ENCODE data around the gene ADAMTS17.
"Not testable (repeated sequence)": the region's sequence is repeated elsewhere in the genome, so short reads cannot be mapped to it uniquely, and the experiment has no call there.

Gene ADAMTS17

GRCh38 chr15:100340721-100341238 is 995 bp downstream of the ADAMTS17 start:
- peak; percentile 13 for DNase-seq (ENCODE audit: low read depth, low spot score)

GRCh38 chr15:100339999-100340398 is 1.8 kb downstream of the ADAMTS17 start:
- no peak for DNase-seq (ENCODE audit: low read depth, low spot score)

- DNase-seq (ENCODE audit: low read depth, low spot score): not testable (repeated sequence)
Measured at GRCh38 chr15:100339451-100339850, 2.3 kb downstream of the ADAMTS17 start.

DNA sequence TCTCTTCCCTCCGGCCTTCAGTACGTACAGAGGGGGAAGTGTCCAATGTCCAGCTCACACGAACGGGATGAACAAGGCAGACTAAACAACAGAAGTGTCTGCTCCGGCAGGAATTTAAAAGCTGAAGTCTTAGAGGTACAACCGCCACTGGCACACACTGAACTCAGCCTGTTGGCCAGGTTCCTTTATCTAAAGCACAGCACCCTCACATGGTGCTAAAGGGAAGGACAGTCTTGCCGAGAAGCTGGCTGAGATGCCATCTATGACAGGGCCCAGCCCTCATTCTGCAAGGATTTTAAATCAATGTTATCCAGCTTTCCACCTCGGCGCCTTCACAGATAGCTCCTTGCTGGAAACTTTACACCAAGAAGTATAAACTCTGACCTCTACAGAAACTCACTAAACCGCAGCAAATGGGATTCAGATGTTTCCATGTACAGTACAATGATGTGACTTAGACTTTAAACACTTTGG is 2.8 kb downstream of the ADAMTS17 start:
- DNase-seq (ENCODE audit: low read depth, low spot score): peak; percentile 90

- DNase-seq (ENCODE audit: low read depth, low spot score): no peak
Measured at GRCh38 chr15:100338247-100338646, 3.5 kb downstream of the ADAMTS17 start.

DNA sequence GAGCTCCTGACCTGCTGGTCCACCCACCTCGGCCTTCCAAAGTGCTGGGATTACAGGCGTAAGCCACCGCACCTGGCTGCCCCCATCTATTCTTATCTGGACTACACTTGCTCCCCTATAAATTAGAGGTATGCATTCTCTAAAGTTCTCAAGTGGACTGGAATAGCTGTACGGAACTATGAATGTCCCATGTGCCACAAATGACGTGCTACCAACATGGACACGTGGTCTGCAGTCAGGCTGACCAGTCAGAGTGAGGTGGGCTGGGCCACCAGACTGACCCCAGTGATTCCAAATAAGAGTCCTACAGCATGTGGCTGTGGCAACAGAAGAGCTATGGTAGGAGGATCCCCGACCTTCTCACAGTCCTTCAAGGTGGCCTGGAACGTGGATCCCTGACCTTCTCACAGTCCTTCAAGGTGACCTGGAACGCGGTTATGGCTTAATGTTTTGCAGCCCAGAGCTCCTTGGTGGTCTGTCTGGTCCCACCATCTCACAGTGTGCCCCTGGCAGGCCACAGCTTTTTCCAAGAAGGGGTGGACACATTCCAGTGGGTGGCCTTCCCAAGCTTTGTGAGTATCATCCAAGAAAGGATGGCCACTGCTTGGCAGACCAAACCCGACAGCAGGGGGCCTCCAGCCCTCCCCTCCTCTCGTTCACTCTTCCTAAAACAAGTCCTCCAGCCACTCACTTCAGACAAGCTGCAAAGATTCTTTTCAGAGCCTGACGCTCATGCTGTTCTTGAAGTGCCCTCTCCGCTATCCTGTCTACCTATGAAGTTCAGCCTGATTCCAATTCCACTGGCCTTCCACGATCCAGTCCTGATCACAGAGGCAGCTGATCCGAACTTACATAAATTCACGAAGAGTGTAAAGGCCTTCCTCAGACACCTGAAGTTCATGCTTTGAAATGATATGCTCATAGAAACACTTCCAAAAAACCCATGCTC is 4.4 kb downstream of the ADAMTS17 start:
- no peak for DNase-seq (ENCODE audit: low read depth, low spot score)

DNA sequence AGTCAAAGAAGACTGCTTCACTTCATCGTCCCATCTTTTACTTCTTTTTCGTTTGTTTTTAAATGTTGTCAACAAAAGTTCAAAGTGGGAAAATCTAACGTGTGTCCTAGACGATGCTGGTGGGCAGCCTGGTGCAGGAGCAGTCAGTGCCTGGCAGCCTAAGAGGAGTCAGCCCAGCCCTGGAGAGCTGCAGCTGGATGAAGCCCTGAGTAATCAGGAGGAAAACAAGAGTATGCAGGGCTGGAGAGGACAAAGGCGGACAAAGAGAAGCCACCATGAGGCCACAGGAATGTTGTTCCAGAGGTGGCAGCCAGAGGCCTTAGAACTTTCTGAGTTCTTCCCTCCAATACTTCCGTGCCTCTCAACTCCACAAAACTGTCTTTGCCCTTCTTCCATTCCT is 5.7 kb downstream of the ADAMTS17 start:
- peak; percentile 29 for DNase-seq (ENCODE audit: low read depth, low spot score)

- DNase-seq (ENCODE audit: low read depth, low spot score): no peak
Measured at GRCh38 chr15:100335335-100335999, 6.3 kb downstream of the ADAMTS17 start.

DNA sequence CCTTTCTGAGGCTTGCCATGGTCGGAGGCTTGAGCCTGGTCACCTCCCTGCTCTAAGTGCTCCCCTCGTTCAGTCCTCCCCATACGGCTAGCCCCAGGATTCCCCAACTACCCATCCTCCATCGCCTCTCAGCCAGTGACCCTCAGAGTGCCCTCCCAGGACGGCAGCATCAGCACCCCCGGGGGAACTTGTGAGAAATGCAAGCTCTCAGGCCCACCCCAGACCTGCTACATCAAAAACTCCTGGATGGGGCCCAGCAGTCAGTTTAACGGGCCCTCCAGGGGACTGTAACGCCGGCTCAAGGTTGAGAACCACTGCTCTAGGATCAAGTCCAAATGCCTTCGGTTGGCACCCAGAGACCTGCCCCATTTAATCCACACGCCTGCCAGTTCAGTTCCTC is 6.9 kb downstream of the ADAMTS17 start:
- no peak for DNase-seq (ENCODE audit: low read depth, low spot score)

DNA sequence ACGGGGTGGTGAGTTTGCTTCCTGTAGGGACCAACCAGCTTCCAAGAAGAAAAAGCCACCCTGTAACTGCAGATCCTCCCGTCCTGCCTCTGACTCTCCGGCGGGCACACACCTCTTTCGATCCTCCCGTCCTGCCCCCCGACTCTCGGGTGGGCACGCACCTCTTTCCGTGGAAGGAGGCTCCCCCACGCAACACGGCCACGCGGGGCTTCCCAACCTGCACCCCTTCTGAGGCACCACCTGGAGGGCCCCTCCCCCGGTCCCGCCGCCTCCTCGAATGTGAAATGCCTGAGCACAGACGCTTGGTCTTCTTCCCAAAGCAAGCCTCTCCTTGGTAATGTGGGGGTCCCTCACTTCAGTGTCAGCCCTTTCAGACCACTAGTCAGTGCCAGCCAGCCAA is 7.3 kb downstream of the ADAMTS17 start:
- DNase-seq (ENCODE audit: low read depth, low spot score): no peak

- no peak for DNase-seq (ENCODE audit: low read depth, low spot score)
Measured at GRCh38 chr15:100334015-100334414, 7.8 kb downstream of the ADAMTS17 start.

GRCh38 chr15:100333236-100333635 is 8.5 kb downstream of the ADAMTS17 start:
- no peak for DNase-seq (ENCODE audit: low read depth, low spot score)

- no peak for DNase-seq (ENCODE audit: low read depth, low spot score)
Measured at GRCh38 chr15:100332721-100333120, 9.1 kb downstream of the ADAMTS17 start.

DNA sequence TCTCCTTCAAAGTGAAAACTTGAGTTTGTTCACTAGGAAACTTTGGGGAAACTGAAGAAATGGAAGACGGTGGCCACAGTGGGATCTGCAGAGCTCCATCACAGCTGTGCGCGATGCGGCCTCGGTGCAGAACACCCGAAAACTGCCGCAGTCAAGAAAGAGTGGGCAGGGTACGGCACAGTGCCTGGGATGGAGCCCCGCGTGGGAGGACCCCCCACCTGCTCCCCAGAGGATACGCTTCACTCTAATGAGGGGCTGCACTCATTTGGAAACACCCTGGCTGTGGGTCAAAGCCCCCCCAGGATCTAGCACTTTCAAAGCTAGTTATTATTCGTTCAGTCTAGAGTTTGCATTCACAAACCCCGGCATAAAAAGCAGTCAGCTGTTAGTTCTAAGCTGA is 9.5 kb downstream of the ADAMTS17 start:
- DNase-seq (ENCODE audit: low read depth, low spot score): no peak

- DNase-seq (ENCODE audit: low read depth, low spot score): no peak
Measured at GRCh38 chr15:100330629-100331215, 11.1 kb downstream of the ADAMTS17 start.

GRCh38 chr15:100330221-100330620 is 11.6 kb downstream of the ADAMTS17 start:
- DNase-seq (ENCODE audit: low read depth, low spot score): no peak

- no peak for DNase-seq (ENCODE audit: low read depth, low spot score)
Measured at GRCh38 chr15:100328796-100329195, 13.0 kb downstream of the ADAMTS17 start.

GRCh38 chr15:100318880-100319279 is 22.9 kb downstream of the ADAMTS17 start:
- no peak for DNase-seq (ENCODE audit: low read depth, low spot score)

- DNase-seq (ENCODE audit: low read depth, low spot score): no peak
Measured at GRCh38 chr15:100314809-100315400, 26.9 kb downstream of the ADAMTS17 start.

- DNase-seq (ENCODE audit: low read depth, low spot score): no peak
Measured at GRCh38 chr15:100311833-100312476, 29.8 kb downstream of the ADAMTS17 start.

DNA sequence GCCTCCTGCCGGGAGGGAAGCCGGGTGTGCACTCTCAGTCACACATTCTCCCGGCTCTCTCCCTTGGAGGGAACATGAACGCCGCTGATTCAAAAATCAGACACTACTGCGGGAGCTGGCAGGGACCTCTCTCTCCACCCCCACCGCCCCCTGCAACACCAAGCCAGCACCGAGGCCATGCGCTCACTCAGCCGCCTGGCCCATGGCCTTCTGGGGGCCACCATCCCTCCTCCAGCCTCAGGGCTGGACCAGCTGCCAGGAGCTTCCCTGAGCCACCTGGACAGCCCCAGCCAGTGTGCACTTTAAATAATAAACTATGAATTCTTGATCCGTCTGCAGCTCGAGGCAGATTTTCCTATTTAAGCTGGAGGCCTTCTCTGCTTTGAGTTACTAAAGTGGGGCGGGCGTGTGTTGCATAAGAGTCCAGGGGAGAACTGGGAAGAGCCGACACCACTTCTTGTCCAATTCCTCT is 30.6 kb downstream of the ADAMTS17 start:
- DNase-seq (ENCODE audit: low read depth, low spot score): no peak
